HepG2 (cell line): ENCODE data around the gene ARF4. TPM values are rescaled to one million over a fixed set of nuclear protein-coding genes. Genes with fewer than 3 reads are reported as not detected.
A peak's percentile ranks its signal among the peaks of the same experiment; 100 is the strongest.

Source experiments
- ATF7 ChIP-seq, 2 experiments: fragments of 450-650 bp in 1 of 2; sonication (generic) in 1 of 2; formaldehyde crosslinking in 1 of 2; IDR thresholded peaks; 2 replicates each; pipeline versions ENCODE4 v1.4.0 to v1.6.1; 2016 to 2020; ENCODE audit warnings: antibody characterized with exemption in 1 of 2, mild to moderate bottlenecking in 1 of 2, missing genetic modification reagents in 1 of 2
- CBX5 ChIP-seq: sonication (generic); formaldehyde crosslinking; IDR thresholded peaks from 2 replicates; pipeline ENCODE4 v1.4.0; 2020; ENCODE audit warnings: missing genetic modification reagents, borderline replicate concordance
- ETV5 ChIP-seq: IDR thresholded peaks from 2 replicates; pipeline ENCODE4 v1.6.1; 2018; ENCODE audit warnings: missing biosample characterization, missing genetic modification reagents, inconsistent platforms, borderline replicate concordance
- FOXC1 ChIP-seq: sonication (generic); formaldehyde crosslinking; IDR thresholded peaks from 2 replicates; pipeline ENCODE4 v1.8.0; 2022; ENCODE audit warnings: mild to moderate bottlenecking, missing genetic modification reagents, borderline replicate concordance
- FOXM1 ChIP-seq: sonication (generic); formaldehyde crosslinking; IDR thresholded peaks from 2 replicates; pipeline ENCODE4 v1.5.0; 2020; ENCODE audit warnings: missing genetic modification reagents
- GFI1 ChIP-seq: sonication (generic); formaldehyde crosslinking; IDR thresholded peaks from 2 replicates; pipeline ENCODE4 v1.5.0; 2020; ENCODE audit warnings: missing genetic modification reagents, mild to moderate bottlenecking, borderline replicate concordance
- JUN ChIP-seq: sonication (generic); formaldehyde crosslinking; IDR thresholded peaks from 2 replicates; pipeline ENCODE4 v1.4.0; 2020; ENCODE audit warnings: mild to moderate bottlenecking, missing genetic modification reagents
- KLF9 ChIP-seq: IDR thresholded peaks from 2 replicates; pipeline ENCODE4 v1.6.1; 2016; ENCODE audit warnings: low read depth
- MED13 ChIP-seq: sonication (generic); formaldehyde crosslinking; IDR thresholded peaks from 2 replicates; pipeline ENCODE4 v1.5.0; 2020; ENCODE audit warnings: missing genetic modification reagents
- NCOA1 ChIP-seq: sonication (generic); formaldehyde crosslinking; IDR thresholded peaks from 2 replicates; pipeline ENCODE4 v1.9.0; 2021; ENCODE audit warnings: missing genetic modification reagents
- NKX3-1 ChIP-seq: sonication (generic); formaldehyde crosslinking; IDR thresholded peaks from 2 replicates; pipeline ENCODE4 v1.5.0; 2020; ENCODE audit warnings: missing genetic modification reagents
- PPARG ChIP-seq: conservative IDR thresholded peaks from 2 replicates; pipeline ENCODE4 v1.6.1; 2016; ENCODE audit warnings: missing biosample characterization, missing genetic modification reagents
- ZBTB26 ChIP-seq: IDR thresholded peaks from 2 replicates; pipeline ENCODE4 v1.6.1; 2016; ENCODE audit warnings: missing compliant biosample characterization, missing genetic modification reagents, borderline replicate concordance
- ZFP36L2 ChIP-seq: sonication (generic); formaldehyde crosslinking; IDR thresholded peaks from 2 replicates; pipeline ENCODE4 v1.4.0; 2020; ENCODE audit warnings: missing genetic modification reagents
- ZNF224 ChIP-seq: sonication (generic); formaldehyde crosslinking; IDR thresholded peaks from 2 replicates; pipeline ENCODE4 v1.5.0; 2020; ENCODE audit warnings: mild to moderate bottlenecking, missing genetic modification reagents
- ZNF281 ChIP-seq: sonication (generic); formaldehyde crosslinking; IDR thresholded peaks from 2 replicates; pipeline ENCODE4 v1.4.0; 2020; ENCODE audit warnings: missing genetic modification reagents, borderline replicate concordance
- ZNF564 ChIP-seq: sonication (generic); formaldehyde crosslinking; IDR thresholded peaks from 2 replicates; pipeline ENCODE4 v1.8.1; 2023; ENCODE audit warnings: mild to moderate bottlenecking, missing genetic modification reagents
- ZNF615 ChIP-seq: sonication (generic); formaldehyde crosslinking; IDR thresholded peaks from 2 replicates; pipeline ENCODE4 v1.5.0; 2020; ENCODE audit warnings: mild to moderate bottlenecking, missing genetic modification reagents, borderline replicate concordance
- polyA plus RNA-seq, 8 experiments: library from polyadenylated mRNA; depleted of rRNA in 3 of 8; stranded (reverse) in 7 of 8; unstranded in 1 of 8; fragments of >200 nt; fragmentation: Illumina TruSeq in 4 of 8; extraction: Trizol in 4 of 8; gene quantifications; 2 replicates each; pipeline versions ENCODE4 v1.2.1 to v1.2.3, GENCODE V29; 2011 to 2016; ENCODE audit warnings: low read depth in 4 of 8, missing spikeins in 1 of 8, mixed read lengths in 1 of 8; ENCODE audit not compliant: insufficient read depth in 1 of 8
- total RNA-seq, 5 experiments: library from RNA; depleted of rRNA; stranded (reverse); fragments of >200 nt; fragmentation: Illumina TruSeq; extraction: Trizol; gene quantifications; 2 replicates each; pipeline ENCODE4 v1.2.3, GENCODE V29; 2016; ENCODE audit warnings: low read depth in 1 of 5
- TF ChIP-seq, protein P1 (sequence below): sonication (generic); formaldehyde crosslinking; IDR thresholded peaks from 2 replicates; pipeline ENCODE4 v1.4.0; 2020; ENCODE audit warnings: missing genetic modification reagents, borderline replicate concordance
- TF ChIP-seq, protein P2 (sequence below): sonication (generic); formaldehyde crosslinking; IDR thresholded peaks from 2 replicates; pipeline ENCODE4 v1.5.1; 2020; ENCODE audit warnings: missing genetic modification reagents, mild to moderate bottlenecking, borderline replicate concordance

ARF4 gene
- total and polyA plus RNA-seq, 2 of the 13 experiments (the other 11 are each of a cell fraction or from before 2014, with no cell fraction given): 184 to 250 TPM

- TF ChIP-seq, protein P1, sequence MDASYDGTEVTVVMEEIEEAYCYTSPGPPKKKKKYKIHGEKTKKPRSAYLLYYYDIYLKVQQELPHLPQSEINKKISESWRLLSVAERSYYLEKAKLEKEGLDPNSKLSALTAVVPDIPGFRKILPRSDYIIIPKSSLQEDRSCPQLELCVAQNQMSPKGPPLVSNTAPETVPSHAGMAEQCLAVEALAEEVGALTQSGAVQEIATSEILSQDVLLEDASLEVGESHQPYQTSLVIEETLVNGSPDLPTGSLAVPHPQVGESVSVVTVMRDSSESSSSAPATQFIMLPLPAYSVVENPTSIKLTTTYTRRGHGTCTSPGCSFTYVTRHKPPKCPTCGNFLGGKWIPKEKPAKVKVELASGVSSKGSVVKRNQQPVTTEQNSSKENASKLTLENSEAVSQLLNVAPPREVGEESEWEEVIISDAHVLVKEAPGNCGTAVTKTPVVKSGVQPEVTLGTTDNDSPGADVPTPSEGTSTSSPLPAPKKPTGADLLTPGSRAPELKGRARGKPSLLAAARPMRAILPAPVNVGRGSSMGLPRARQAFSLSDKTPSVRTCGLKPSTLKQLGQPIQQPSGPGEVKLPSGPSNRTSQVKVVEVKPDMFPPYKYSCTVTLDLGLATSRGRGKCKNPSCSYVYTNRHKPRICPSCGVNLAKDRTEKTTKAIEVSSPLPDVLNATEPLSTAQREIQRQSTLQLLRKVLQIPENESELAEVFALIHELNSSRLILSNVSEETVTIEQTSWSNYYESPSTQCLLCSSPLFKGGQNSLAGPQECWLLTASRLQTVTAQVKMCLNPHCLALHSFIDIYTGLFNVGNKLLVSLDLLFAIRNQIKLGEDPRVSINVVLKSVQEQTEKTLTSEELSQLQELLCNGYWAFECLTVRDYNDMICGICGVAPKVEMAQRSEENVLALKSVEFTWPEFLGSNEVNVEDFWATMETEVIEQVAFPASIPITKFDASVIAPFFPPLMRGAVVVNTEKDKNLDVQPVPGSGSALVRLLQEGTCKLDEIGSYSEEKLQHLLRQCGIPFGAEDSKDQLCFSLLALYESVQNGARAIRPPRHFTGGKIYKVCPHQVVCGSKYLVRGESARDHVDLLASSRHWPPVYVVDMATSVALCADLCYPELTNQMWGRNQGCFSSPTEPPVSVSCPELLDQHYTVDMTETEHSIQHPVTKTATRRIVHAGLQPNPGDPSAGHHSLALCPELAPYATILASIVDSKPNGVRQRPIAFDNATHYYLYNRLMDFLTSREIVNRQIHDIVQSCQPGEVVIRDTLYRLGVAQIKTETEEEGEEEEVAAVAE (CRISPR knock-in tag): no peak
- no peak for TF ChIP-seq FOXC1 (CRISPR knock-in tag)
- TF ChIP-seq ETV5 (CRISPR knock-in tag): peak; percentile 36; the same call in 1 of the 2 replicates
- TF ChIP-seq, protein P2, sequence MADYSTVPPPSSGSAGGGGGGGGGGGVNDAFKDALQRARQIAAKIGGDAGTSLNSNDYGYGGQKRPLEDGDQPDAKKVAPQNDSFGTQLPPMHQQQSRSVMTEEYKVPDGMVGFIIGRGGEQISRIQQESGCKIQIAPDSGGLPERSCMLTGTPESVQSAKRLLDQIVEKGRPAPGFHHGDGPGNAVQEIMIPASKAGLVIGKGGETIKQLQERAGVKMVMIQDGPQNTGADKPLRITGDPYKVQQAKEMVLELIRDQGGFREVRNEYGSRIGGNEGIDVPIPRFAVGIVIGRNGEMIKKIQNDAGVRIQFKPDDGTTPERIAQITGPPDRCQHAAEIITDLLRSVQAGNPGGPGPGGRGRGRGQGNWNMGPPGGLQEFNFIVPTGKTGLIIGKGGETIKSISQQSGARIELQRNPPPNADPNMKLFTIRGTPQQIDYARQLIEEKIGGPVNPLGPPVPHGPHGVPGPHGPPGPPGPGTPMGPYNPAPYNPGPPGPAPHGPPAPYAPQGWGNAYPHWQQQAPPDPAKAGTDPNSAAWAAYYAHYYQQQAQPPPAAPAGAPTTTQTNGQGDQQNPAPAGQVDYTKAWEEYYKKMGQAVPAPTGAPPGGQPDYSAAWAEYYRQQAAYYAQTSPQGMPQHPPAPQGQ (CRISPR knock-in tag): no peak
- TF ChIP-seq JUN (CRISPR knock-in tag): no peak
- peak; percentile 80 for TF ChIP-seq ZNF281 (CRISPR knock-in tag)
- TF ChIP-seq KLF9 (CRISPR knock-in tag): no peak
- peak; percentile 56; the same call in 1 of the 2 replicates for TF ChIP-seq GFI1 (CRISPR knock-in tag)
- no peak for TF ChIP-seq NCOA1 (CRISPR knock-in tag)
- no peak for TF ChIP-seq PPARG (CRISPR knock-in tag)
- peak; percentile 35; the same call in 1 of the 2 replicates for TF ChIP-seq ZNF564
- no peak for TF ChIP-seq ZFP36L2 (CRISPR knock-in tag)
- 0 out of 2 replicates have a peak, but pooled peaks have one; percentile 14 for TF ChIP-seq MED13
- no peak for TF ChIP-seq ZNF224 (CRISPR knock-in tag)
- TF ChIP-seq CBX5: no peak
- TF ChIP-seq ZNF615: no peak; the same call in 1 of the 2 replicates
- no peak for TF ChIP-seq NKX3-1
- no peak for TF ChIP-seq ATF7 (IDR thresholded peaks at IDR 0.05)
- TF ChIP-seq ATF7 (CRISPR knock-in tag; IDR thresholded peaks at IDR 0.05): no peak
- TF ChIP-seq ZBTB26 (CRISPR knock-in tag): no peak
- no peak for TF ChIP-seq FOXM1 (CRISPR knock-in tag)
Measured at GRCh38 chr3:57596495-57597126, 533 bp downstream of the ARF4 start (continued).
